Hepatocyte (in vitro differentiated cells): ENCODE measurements around the gene PCDHGC3. TPM values are rescaled to one million over a fixed set of nuclear protein-coding genes. Genes with fewer than 3 reads are reported as not detected.

Source experiments
- DNase-seq: peaks from one replicate; pipeline ENCODE4 v3.0.0-alpha.2; 2016; ENCODE audit warnings: low spot score
- H2AFZ ChIP-seq: fragments of 200-600 bp; sonication (generic); 2 replicates; pipeline ENCODE4 v1.6.0; 2016; ENCODE audit warnings: antibody characterized with exemption, mild to moderate bottlenecking
- H3K27ac ChIP-seq: fragments of 200-600 bp; sonication (generic); 2 replicates; pipeline ENCODE4 v1.5.1; 2016; ENCODE audit warnings: mild to moderate bottlenecking
- H3K27me3 ChIP-seq: fragments of 200-600 bp; sonication (generic); 2 replicates; pipeline ENCODE4 v1.6.1; 2016
- H3K36me3 ChIP-seq: fragments of 200-600 bp; sonication (generic); replicated peaks from 2 replicates; pipeline ENCODE4 v1.5.1; 2016; ENCODE audit warnings: low read depth; ENCODE audit not compliant: insufficient read depth
- H3K4me1 ChIP-seq: fragments of 200-600 bp; sonication (generic); 2 replicates; pipeline ENCODE4 v1.5.1; 2016; ENCODE audit warnings: mild to moderate bottlenecking, moderate library complexity; ENCODE audit not compliant: insufficient read depth
- H3K4me2 ChIP-seq: fragments of 200-600 bp; sonication (generic); 2 replicates; pipeline ENCODE4 v1.6.0; 2016
- H3K4me3 ChIP-seq: fragments of 200-600 bp; sonication (generic); 2 replicates; pipeline ENCODE4 v1.5.1; 2016; ENCODE audit warnings: mild to moderate bottlenecking
- H3K79me2 ChIP-seq: fragments of 200-600 bp; sonication (generic); 2 replicates; pipeline ENCODE4 v1.6.0; 2017; ENCODE audit warnings: mild to moderate bottlenecking
- H3K9me2 ChIP-seq: fragments of 200-600 bp; sonication (generic); replicated peaks from 2 replicates; pipeline ENCODE4 v1.6.0; 2017; ENCODE audit warnings: mild to moderate bottlenecking; ENCODE audit not compliant: insufficient read depth
- H3K9me3 ChIP-seq: fragments of 200-600 bp; sonication (generic); 2 replicates; pipeline ENCODE4 v1.5.1; 2016; ENCODE audit warnings: low read depth, mild to moderate bottlenecking
- H4K20me1 ChIP-seq: fragments of 200-600 bp; sonication (generic); 2 replicates; pipeline ENCODE4 v1.6.0; 2016; ENCODE audit warnings: mild to moderate bottlenecking; ENCODE audit not compliant: insufficient read depth, poor library complexity, severe bottlenecking
- EZH2 ChIP-seq: fragments of 200-600 bp; sonication (generic); IDR thresholded peaks from 2 replicates; pipeline ENCODE4 v1.6.1; 2016; ENCODE audit warnings: antibody characterized with exemption, mild to moderate bottlenecking, borderline replicate concordance
- EZH2phosphoT487 ChIP-seq: fragments of 200-600 bp; sonication (generic); IDR thresholded peaks from one replicate; pipeline ENCODE4 v1.6.1; 2018; ENCODE audit warnings: antibody characterized with exemption, mild to moderate bottlenecking, low read depth, moderate library complexity; ENCODE audit not compliant: unreplicated experiment, severe bottlenecking
- WGBS: methylation state at CpG from one replicate; pipeline ENCODE4 v1.1.6; 2016; ENCODE audit warnings: low lambda C conversion rate; ENCODE audit errors: missing lambda C conversion rate; 5-methylcytosine and 5-hydroxymethylcytosine counted together
- polyA plus RNA-seq: library from polyadenylated mRNA; unstranded; fragments of >200 nt; fragmentation: Nextera tagmentation; extraction: Ambion mirVana; gene quantifications from 2 replicates; pipeline ENCODE4 v1.2.1, GENCODE V29; 2016
- total RNA-seq: library from RNA; depleted of rRNA; stranded (reverse); fragments of >200 nt; gene quantifications from 2 replicates; pipeline ENCODE4 v1.2.3, GENCODE V29; 2014
- TF ChIP-seq, protein P1 (sequence below): fragments of 200-600 bp; sonication (generic); IDR thresholded peaks from 2 replicates; pipeline ENCODE4 v1.5.1; 2016; ENCODE audit warnings: antibody characterized with exemption, mild to moderate bottlenecking; ENCODE audit not compliant: poor library complexity

PCDHGC3 gene
- total and polyA plus RNA-seq, 2 experiments from 2014 or later: 18.9 to 40.8 TPM

DNA sequence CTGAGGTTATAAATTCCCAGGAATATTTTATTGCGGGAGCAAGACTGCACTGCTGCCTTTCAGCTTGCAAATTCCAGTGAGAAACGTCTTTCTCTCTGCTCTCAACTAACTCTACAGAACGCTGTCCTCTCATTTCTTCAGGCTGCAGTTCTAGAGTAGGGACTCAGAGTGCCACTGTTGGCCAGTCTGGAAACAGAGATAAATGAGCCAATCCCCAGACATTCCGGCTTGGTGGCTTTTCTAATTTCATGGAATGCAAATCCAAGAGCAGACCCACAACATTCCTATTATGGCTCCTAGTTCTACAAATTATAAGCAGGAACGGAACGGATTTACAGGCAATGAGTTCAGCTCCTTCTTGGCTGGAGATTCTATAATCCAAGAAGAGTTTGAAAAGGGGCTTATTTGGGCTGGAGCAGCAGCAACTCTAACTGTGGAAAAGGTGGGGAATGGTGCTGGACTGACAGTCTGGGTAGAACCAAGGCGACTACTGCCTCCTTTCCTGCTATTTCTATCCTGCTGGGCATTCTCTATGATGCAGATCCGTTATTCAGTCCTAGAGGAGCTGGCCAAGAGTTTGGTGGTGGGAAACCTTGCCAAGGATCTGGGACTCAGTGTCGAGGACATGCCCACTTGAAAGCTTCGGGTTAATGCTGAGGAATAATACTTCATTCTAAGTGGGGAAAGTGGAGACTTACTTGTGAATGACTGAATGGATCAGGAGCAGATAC, 36.2 kb upstream of the PCDHGC3 start:
- Histone ChIP-seq H3K9me2 (no peaks in the 10 kb centered on the region), H3K79me2 (peaks cover 3% of the 10 kb centered on the region), H3K27ac (no peak overlapping the region), H3K36me3 (no peaks in the 10 kb centered on the region), H3K27me3 (no peaks in the 10 kb centered on the region), H3K4me3 (no peak overlapping the region), H3K4me2 (no peak overlapping the region), H2AFZ (no peak overlapping the region), H3K9me3 (peaks cover 7% of the 10 kb centered on the region), H3K4me1 (no peaks in the 10 kb centered on the region), H4K20me1 (no peaks in the 10 kb centered on the region)
- TF ChIP-seq EZH2phosphoT487 (no peak), EZH2 (no peak)
- TF ChIP-seq, protein P1, sequence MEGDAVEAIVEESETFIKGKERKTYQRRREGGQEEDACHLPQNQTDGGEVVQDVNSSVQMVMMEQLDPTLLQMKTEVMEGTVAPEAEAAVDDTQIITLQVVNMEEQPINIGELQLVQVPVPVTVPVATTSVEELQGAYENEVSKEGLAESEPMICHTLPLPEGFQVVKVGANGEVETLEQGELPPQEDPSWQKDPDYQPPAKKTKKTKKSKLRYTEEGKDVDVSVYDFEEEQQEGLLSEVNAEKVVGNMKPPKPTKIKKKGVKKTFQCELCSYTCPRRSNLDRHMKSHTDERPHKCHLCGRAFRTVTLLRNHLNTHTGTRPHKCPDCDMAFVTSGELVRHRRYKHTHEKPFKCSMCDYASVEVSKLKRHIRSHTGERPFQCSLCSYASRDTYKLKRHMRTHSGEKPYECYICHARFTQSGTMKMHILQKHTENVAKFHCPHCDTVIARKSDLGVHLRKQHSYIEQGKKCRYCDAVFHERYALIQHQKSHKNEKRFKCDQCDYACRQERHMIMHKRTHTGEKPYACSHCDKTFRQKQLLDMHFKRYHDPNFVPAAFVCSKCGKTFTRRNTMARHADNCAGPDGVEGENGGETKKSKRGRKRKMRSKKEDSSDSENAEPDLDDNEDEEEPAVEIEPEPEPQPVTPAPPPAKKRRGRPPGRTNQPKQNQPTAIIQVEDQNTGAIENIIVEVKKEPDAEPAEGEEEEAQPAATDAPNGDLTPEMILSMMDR: no peak
- no peak for DNase-seq
- 91% methylated on average over 10 of the region's 10 CpGs for WGBS

DNA sequence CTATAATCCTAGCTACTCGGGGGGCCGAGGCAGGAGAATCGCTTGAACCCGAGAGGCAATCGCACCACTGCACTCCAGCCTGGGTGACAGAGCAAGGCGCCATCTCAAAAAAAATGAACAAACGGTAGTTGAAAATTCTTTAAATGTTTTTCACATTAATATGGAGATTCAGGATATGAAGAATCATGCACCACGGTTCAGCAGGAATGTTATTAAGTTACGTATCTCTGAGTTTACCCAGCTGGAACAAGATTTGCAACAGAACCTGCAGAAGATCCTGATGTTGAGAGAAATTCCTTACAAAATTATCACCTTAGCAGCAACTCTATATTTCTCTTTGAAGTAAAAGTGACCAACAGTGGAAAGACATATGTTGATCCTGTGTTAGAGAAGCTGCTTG, 35.4 kb upstream of the PCDHGC3 start:
- no peak overlapping the region for H3K4me3 ChIP-seq
- no peaks in the 10 kb centered on the region for H4K20me1 ChIP-seq
- H3K27me3 ChIP-seq: no peaks in the 10 kb centered on the region
- no peak for DNase-seq
- TF ChIP-seq, protein P1: no peak
- TF ChIP-seq EZH2: no peak
- H3K9me2 ChIP-seq: no peaks in the 10 kb centered on the region
- no peak overlapping the region for H2AFZ ChIP-seq
- no peak overlapping the region for H3K27ac ChIP-seq
- WGBS: 100% methylated on average over 9 of the region's 9 CpGs
- H3K36me3 ChIP-seq: no peaks in the 10 kb centered on the region
- no peaks in the 10 kb centered on the region for H3K4me1 ChIP-seq
- peaks cover 6% of the 10 kb centered on the region for H3K79me2 ChIP-seq
- H3K4me2 ChIP-seq: no peak overlapping the region
- H3K9me3 ChIP-seq: peaks cover 7% of the 10 kb centered on the region

DNA sequence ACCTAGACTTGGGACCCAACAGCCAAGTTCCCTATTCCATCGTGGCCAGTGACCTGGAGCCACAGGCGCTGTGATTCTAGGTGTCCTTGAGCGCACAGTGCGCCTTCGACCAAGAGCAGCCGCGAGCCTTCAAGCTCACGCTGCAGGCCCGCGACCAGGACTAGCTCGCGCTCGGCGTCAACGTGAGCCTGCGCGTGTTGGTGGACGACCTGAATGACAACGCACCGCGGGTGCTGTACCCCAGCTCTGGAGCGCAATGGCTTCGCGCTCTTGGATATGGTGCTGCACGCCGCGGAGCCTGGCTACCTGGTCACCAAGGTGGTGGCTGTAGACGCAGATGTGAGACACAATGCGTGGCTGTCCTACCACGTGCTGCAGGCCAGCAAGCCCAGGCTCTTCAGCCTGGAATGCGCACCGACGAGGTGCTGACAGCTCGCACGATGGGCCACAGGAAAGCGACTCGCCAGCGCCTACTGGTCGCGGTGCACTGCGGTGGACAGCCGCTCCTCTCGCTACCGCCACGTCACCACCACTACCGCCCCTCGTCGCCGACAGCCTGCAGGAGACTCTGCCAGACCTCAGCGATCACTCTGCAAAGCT, 34.1 kb upstream of the PCDHGC3 start:
- Histone ChIP-seq H3K79me2 (peaks cover 6% of the 10 kb centered on the region), H3K4me1 (no peaks in the 10 kb centered on the region), H2AFZ (no peak overlapping the region), H3K9me3 (peaks cover under 1% of the 10 kb centered on the region), H4K20me1 (no peaks in the 10 kb centered on the region), H3K27ac (no peak overlapping the region), H3K9me2 (no peaks in the 10 kb centered on the region), H3K27me3 (no peaks in the 10 kb centered on the region), H3K4me2 (no peak overlapping the region), H3K36me3 (no peaks in the 10 kb centered on the region), H3K4me3 (no peak overlapping the region)
- WGBS: 97% methylated on average over 48 of the region's 50 CpGs
- no peak for DNase-seq
- TF ChIP-seq, protein P1: no peak
- TF ChIP-seq EZH2phosphoT487 (no peak), EZH2 (no peak)
